ENCODE results near the gene MPC1L. TPM values are rescaled to one million over a fixed set of nuclear protein-coding genes. Genes with fewer than 3 reads are reported as not detected.

Gene MPC1L
- total and polyA plus RNA-seq, 2 donors (not counting 1 experiment from before 2014, with no cell fraction given) = not detected

GRCh38 chrX:40580537-40581335 is 42.5 kb upstream of the MPC1L start, which contains the start of gene ATP6AP2:
Gene ATP6AP2 (plus strand): TSS chrX:40580970. CDS start chrX:40581066, 96 bp downstream.
- intact Hi-C loops (cut with micrococcal nuclease) = loop anchor here (1.0 kb wide), 1 partner anchor 67 kb away; the partner anchor contains the start of gene CXorf38
- CTCF ChIA-PET = interaction anchor here (1.7 kb wide), 1 partner anchor 71 kb away, joined by 6 read pairs; no protein-coding TSS in a partner anchor
- H2AFZ ChIP-seq (ENCODE audit: insufficient read depth, low read depth, low read length, poor library complexity, severe bottlenecking) = peak within 1 kb of the TSS; percentile 67
- DNase-seq = peak; percentile 93
- peak within 1 kb of the TSS; percentile 24 to 74 (median 68) for H3K4me3 ChIP-seq (ENCODE audit: control extremely low read depth in 1 of 5, extremely low read depth in 1 of 5, insufficient read depth in 1 of 5, low read depth in 2 of 5, low read length in 4 of 5)
- H3K4me2 ChIP-seq (replicated peaks; ENCODE audit: low read depth, low read length, poor library complexity, severe bottlenecking) = peak within 1 kb of the TSS; percentile 70
- H3K79me2 ChIP-seq (ENCODE audit: control insufficient read depth, insufficient read depth, low read length) = peaks cover 39% of the 10 kb centered on the region
- peaks cover 8 to 14% of the 10 kb centered on the region in 2 donors for H3K4me1 ChIP-seq (ENCODE audit: control insufficient read depth in 2 of 2, insufficient read depth in 2 of 2, low read length in 2 of 2)
- POLR2A ChIA-PET = interaction anchor here (0.8 to 1.4 kb wide), 2 partner anchors 36 to 504 kb away, joined by 4 to 6 read pairs; partner anchors contain the start of gene USP9X
- H3K27me3 Mint-ChIP-seq = no peaks in the 10 kb centered on the region
- peak within 1 kb of the TSS; percentile 96 for H3K27ac Mint-ChIP-seq
- peak within 1 kb of the TSS; percentile 73 for H3K9ac ChIP-seq (ENCODE audit: low read length)
- H3K9me3 ChIP-seq (ENCODE audit: control extremely low read depth in 1 of 3, control insufficient read depth in 2 of 3, insufficient read depth in 1 of 3, low read length in 2 of 3) = no peaks in the 10 kb centered on the region
- under 1% methylated on average over 60 of the region's 89 CpGs for WGBS (ENCODE audit: insufficient coverage)
- no peaks in the 10 kb centered on the region for H4K20me1 ChIP-seq (ENCODE audit: control insufficient read depth, insufficient read depth, low read length, poor library complexity, severe bottlenecking)
- TF ChIP-seq EZH2 (IDR thresholded peaks at IDR 0.05; ENCODE audit: borderline replicate concordance, insufficient read depth, low read depth, low read length, poor library complexity, severe bottlenecking) (no peak), CTCF (IDR thresholded peaks at IDR 0.05) (no peak)
- peak within 1 kb of the TSS; percentile 86 to 94 for H3K27ac ChIP-seq (ENCODE audit: low read length in 2 of 2)
- no peaks in the 10 kb centered on the region for H3K27me3 ChIP-seq (replicated peaks in 1 of 4; ENCODE audit: control extremely low read depth in 1 of 4, control insufficient read depth in 3 of 4, insufficient read depth in 4 of 4, low read length in 3 of 4)
- no peaks in the 10 kb centered on the region for H3K36me3 ChIP-seq (replicated peaks in 1 of 2; ENCODE audit: control extremely low read depth in 1 of 2, control insufficient read depth in 1 of 2, extremely low read depth in 1 of 2, insufficient read depth in 2 of 2, low read length in 1 of 2)
- no peaks in the 10 kb centered on the region for H3K9me3 Mint-ChIP-seq (ENCODE audit: insufficient read depth)
- peak; percentile 95 for ATAC-seq (ENCODE audit: low read depth)
- H3K4me1 Mint-ChIP-seq = peaks cover 25% of the 10 kb centered on the region
- H3K4me3 Mint-ChIP-seq = peak within 1 kb of the TSS; percentile 93

Data from B cell (primary cell).